Epithelial cell of prostate (primary cell): ENCODE data around the gene RPS6KC1.
"Not testable (repeated sequence)": the region's sequence is repeated elsewhere in the genome, so short reads cannot be mapped to it uniquely, and the experiment has no call there.

ENCODE experiments used
- DNase-seq: peaks from one replicate; pipeline ENCODE4 v3.0.0-alpha.2; 2011; ENCODE audit warnings: low read depth, low spot score
- H3K27ac ChIP-seq: fragments of 450-650 bp; 2 replicates; pipeline ENCODE4 v1.5.1; 2017; ENCODE audit warnings: mild to moderate bottlenecking

The RPS6KC1 gene

DNA sequence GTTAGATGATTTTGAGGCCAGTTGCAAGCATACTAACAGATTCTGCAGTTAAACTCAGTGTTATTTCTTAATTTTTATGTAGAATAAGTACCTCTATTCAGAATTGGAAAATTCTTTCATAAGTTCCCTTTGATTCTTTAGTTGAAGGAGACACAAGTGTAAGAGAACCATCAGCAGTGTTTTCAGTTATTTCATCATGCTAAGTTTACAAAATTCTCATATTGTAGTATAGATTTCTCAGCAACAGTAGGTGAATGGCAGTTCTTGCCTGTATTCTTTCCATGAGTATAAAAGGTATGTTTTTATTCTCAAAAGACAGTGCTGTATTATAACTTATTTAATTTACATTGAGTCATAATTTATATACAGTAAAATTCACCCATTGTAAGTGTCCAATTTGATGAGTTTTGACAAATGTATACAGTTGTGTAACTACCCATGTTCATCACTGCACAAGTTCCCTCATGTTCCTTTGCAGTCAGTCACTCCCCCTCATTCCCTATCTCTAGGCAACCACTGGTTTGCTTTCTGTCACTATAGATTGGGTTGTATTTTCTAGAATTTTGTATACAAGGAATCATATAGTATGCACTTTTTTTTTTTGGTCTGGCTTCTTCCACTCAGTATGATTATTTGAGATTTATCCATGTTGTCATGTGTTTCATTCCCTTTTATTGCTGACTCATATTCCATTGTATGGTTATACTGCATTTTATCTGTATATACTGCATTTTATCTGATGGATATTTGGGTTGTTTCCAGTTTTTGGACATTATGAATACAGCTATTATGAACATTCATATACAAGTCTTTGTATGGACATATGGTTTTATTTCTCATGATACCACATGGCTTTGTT, 3.9 kb downstream of the RPS6KC1 start:
- no peak for DNase-seq
- no peak overlapping the region for H3K27ac ChIP-seq

DNA sequence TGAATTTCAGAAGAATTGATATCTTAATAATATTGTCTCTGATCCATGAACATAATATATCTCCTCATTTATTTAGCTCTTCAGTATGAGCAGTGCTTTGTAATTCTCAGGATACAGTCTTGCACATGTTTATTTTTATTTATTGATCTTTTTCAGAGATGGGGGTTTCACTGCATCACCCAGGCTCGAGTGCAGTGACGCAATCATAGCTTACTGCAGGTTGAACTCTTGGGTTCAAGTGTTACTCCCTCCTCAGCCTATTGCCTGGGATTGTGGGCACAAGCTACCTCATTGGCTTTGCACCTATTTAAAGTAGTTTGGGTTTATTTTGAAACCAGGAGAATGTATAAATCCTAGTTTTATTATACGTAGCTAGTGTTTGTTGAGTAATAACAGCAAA, 4.7 kb downstream of the RPS6KC1 start:
- H3K27ac ChIP-seq: no peak overlapping the region
- no peak for DNase-seq

DNA sequence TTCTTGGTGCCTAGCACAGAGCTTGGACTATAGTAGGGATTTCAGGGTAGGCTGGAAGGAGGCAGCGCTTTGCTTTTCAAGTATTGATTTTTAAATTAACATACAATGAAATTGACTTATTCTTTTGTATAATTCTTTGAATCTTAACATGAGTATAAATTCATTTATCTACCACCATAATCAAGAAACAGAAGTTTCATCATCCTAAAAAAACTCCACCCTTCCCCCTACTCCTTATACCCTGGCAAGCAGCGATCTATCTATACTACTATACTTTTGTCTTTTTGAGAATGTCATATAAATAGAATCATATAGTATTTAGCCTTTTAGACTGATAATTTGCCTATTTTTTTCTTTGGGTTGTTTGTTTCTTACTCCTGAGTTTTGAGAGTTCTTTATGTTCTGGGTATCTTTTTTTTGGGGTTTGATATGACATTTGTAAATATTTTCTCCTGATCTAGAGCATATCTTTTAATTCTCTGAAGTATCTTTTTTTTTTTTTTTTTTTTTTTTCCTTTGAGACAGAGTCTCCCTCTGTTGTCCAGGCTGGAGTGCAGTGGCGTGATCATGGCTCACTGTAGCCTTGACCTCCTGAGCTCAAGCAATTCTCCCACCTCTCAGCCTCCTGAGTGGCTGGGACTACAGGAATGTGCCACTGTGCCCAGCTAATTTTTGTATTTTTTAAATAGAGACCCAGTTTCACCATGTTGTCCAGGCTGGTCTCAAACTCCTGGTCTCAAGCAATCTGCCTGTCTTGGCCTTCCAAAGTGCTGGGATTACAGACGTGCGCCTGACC, 6.4 kb downstream of the RPS6KC1 start:
- H3K27ac ChIP-seq: no peak overlapping the region
- DNase-seq: no peak

DNA sequence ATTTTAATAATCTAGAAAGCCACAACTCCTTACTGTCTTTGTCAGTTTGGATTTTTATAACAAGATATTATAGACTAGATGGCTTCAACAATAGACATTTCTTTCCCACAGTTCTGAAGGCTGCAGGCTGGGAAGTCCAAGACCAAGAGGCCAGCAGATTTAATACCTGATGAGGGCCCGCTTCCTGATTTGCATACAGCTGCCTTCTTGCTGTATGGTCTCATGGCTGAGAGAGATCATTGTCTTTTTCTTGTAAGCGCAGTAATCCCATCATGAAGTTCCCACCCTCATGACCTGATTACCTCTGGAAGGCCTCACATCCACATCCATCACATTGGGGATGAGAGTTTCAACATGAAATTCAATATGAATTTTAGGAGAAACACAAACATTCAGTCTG, 9.8 kb downstream of the RPS6KC1 start:
- no peak overlapping the region for H3K27ac ChIP-seq
- no peak for DNase-seq

DNA sequence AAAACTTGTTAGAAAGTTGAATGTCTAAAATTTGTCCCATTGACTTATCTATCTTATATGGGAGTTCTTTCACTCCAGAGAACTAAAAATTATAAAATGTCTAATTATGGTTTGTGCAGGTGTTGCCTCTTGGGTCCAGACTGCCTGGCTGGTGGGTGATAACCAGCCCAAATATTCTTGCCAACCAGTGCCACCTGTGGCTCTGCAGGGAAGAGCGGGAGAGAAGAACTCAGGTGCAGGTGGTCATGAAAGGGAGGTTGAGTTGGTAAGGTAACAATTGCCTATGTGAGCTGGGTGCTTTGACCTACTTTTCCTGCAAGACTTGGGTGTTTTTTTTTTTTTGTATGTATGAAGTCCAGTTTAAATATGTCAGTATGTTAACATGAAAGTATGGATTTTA, 10.2 kb downstream of the RPS6KC1 start:
- H3K27ac ChIP-seq: no peak overlapping the region
- DNase-seq: no peak

DNA sequence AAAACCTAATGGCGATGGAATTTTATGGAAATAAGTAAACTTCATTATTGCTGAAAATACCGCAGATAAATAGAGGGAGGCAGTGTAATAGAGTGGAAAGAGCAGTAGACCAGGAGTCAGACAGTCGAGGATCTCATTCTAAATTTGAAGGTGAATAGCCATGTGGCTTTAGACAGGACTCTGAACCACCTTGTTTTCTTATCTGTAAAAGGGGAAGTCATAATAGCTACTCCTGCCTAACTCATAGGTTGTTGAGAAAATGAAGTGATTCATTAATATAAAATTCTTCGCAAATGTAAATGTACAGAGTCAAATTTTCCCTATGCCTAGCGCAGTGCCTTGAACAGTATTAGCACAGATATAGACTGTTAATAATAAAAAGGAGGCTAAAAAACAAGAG, 14.8 kb downstream of the RPS6KC1 start:
- H3K27ac ChIP-seq: no peak overlapping the region
- no peak for DNase-seq

DNA sequence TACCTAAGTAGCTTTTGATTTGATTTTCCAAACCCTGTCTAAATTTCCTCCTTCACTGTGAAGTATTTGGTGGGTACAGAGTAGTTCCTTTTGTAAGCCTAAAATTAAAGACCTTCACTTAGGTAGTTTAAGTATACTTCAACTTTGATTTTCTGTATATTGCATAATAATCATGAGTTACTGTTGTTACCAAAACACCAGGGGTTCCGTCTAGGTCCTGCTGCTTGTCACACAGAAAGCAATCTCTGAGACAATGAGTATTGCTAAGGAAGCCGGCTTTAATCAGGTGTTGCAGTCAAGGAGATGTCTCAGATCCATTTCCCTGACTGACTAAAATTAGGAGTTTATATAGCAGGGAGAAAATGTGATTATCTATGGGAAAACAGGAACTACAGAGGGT, 15.3 kb downstream of the RPS6KC1 start:
- no peak for DNase-seq
- H3K27ac ChIP-seq: no peak overlapping the region

DNA sequence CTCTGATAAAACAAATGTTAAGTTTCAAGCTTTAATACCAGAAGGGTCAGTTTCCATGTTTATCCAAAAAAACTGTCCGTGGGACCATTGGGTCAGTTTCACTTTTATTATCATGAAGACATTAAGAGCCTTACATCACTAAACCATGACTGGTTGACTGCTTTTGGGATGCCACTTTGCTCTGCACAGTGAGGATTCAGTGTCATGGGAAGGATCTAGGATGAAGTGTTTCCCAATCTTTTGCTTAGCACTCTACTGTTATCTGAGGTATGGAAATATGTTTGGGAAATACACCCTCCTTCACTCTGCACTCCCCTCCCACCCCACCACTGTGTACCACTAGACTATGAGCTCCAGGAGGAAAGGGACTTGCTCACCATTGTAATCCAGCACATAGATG, 16.3 kb downstream of the RPS6KC1 start:
- H3K27ac ChIP-seq: no peak overlapping the region
- DNase-seq: no peak

DNA sequence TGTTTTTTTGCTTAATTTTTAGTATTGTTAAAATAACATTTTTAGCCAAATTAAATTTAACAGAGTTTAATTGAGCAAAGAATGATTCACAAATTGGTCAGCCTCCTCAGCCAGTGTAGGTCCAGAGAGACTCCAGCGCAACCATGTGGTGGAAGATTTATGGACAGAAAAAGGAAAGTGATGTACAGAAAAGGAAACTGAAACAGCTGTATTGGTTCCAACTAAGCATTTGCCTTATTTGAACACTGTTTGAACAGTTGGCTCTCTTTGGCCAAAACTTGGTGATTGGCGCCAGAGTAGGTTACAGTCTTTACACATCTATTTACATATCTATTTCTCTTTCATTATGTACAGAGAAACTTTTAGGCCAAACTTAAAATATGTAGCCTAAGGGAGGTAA, 19.4 kb downstream of the RPS6KC1 start:
- H3K27ac ChIP-seq: no peak overlapping the region
- no peak for DNase-seq

DNA sequence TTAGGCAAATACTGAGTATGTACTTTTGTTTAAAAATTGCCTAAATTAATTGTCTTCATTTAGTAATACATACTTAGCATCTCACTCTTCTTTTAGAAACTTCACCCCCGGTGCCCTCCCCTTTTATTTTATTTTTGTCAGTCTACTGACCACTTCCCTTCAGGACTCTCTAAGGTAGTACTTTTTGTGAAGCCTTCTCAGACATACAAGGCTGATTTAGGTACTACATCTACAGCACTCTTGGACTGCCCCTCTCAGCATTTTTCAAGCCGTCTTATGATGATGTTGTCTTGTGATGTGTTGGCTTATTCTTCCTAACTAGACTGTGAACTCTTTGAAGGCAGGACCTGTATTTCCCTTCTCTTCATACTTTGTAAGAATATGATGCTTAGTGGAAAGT, 24.7 kb downstream of the RPS6KC1 start:
- DNase-seq: no peak
- H3K27ac ChIP-seq: no peak overlapping the region

DNA sequence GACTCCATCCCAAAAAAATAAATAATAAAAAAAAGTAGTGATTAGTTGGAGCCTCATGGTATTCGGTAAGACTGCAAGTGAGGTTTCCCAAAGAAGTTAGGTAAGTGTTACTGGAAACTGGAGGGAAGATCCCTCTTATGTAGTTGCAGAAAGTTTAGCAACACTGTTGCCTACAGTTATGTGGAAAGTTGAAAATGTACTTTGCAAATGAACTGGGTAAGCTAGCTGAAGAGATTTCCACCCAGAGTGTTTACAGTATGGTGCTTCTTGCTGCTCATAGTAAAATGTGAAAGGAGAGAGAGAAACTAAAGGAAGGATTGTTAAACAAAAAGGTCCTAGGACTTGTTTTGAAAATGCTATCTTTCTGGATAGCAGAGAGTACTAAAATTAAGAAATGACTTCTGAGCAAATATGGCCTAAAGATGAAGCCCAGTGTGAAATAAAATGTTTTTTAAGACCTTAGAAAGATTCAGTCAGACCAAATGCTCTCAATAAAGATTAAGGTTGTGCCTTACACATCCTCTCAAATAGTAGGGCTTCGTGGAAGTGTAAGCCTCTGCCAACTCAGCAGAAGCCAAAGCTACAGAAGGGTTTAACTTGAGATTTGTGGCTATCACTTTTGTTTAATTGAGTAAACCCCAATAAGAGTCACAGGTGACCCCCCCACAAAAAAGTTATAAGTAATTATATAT, 31.5 kb downstream of the RPS6KC1 start:
- no peak for DNase-seq
- no peak overlapping the region for H3K27ac ChIP-seq

DNA sequence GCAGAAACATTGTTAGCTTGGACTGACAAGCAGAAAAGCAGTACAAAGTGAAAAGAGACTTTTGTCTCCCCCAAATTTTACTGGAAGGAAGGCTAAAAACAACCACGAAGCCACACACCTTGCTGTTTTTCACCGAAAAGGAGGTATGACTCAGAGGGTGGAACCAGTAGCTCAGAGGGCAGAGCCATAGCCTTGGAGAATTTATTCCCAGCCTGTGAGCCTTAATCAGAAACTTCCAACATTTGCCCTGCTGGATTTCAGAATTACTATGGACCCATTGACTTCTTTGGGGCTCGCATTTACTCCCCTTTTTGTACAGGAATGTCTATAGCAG, 32.0 kb downstream of the RPS6KC1 start:
- no peak overlapping the region for H3K27ac ChIP-seq
- DNase-seq: no peak

DNA sequence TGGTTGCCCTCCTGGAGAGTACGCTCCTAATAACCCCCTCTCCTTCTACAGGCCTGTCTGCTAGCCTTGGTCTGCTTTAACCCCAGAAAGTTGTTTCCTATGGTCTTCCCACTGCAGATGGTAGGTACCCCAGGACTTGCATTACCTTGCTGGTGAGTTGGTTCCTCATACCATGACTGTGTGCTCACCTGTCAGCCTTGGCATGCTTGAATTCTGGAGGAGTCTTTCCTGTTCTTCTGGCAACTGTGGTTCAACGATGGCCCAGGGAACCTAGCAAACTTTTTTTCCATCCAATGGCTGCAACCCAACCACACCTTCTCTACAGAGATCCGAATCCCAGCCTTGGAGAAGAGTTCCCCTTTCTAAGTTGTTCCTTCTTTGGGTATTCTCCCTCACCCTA, 36.9 kb downstream of the RPS6KC1 start:
- no peak overlapping the region for H3K27ac ChIP-seq
- DNase-seq: no peak

DNA sequence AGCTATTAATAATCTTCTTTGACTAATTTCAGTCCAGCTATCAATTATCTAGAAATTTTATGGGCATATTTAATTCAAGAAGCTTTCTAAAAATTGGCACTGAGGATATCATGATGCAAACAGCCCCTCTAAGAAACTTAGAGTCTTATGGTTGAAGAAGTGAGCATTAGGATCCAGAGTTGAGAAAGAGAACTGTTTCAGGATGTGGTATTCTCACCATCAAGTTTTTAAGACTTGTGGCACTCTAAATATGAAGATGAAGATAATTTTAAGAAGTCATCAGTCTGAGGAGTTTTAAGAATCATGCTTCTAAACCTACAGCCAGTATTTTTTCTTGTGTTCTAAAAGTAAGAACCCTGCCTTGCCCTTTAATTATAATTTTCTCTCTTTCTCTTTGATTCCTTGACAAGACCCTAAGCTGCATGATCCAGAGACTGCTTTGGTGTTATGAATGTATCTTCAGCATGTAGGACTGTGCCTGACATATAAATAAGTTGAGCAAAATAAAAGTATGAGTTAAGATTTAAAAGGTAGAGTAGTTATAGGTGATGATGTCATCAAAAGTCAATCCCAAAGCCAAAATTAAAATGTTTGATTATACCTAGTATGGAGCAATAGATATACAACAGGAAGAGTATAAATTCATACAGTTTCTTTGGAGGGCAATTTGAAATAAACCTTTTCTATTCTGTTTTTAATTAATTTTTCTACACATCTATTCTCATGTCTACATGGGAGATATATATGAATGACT, 39.1 kb downstream of the RPS6KC1 start:
- H3K27ac ChIP-seq: no peak overlapping the region
- no peak for DNase-seq

DNA sequence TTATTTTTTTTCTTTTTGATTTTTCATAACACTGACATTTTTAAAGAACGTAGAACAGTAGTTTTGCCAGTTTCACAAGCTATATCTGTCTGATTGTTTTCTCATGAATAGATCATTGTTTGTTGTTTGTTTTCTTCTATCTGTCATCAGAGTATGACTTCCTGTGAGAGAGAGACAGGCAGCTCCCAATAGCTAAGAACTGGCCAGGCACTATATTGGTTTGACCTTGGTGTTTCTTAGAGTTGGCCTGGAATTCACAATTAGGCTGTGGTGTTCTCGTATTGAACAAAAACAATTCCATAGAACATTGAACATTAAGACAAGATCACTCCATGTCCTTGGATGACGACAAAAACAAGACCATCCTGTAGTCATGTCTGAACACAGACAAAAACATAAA, 43.4 kb downstream of the RPS6KC1 start:
- no peak overlapping the region for H3K27ac ChIP-seq
- no peak for DNase-seq

DNA sequence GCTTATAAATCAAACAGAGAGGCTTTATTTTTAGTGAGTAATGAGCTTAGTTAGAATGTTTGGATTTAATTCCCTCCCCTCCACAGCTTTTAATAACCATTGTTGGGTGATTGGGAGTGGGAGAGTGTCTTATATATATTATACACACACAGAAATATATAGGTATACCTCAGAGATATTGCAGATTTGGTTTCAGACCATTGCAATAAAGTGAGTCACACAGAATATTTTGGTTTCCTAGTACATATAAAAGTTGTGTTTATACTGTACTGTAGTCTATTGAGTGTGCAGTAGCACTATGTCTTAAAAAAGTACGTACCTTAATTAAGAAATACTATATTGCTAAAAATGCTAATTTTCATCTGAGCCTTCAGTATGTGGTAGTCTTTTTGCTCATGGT, 44.4 kb downstream of the RPS6KC1 start:
- H3K27ac ChIP-seq: no peak overlapping the region
- DNase-seq: no peak

DNA sequence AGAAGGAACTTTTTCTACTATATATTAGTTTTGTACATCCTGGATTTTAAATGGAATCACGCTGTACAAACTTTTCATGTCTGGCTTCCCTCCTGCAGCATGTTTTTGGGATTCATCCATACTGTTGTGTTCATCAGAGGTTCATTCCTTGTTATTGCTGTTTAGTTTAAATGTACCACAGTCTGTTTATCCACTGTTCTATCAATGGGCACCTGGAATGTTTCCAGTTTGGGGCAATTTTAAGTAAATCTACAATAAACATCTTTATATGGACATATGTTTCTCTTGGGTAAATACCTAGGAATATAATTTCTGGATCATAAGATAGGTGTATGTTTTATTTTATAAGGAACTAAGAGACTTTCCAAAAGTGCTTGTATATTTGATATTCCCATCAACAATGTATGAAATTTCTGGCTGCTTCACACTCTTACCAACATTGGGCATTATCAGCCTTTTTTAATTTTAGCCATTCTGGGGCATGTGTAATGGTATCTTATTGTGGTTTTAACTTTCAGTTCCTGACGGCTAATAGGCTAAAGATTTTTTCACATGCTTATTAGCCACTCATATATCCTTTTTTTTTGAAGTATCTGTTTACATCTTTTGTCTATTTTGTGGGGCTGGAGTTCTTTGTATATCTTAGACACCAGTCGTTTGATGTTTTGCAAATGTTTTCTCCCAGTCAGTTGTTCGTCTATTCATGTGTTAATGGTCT, 48.8 kb downstream of the RPS6KC1 start:
- no peak for DNase-seq
- no peak overlapping the region for H3K27ac ChIP-seq

DNA sequence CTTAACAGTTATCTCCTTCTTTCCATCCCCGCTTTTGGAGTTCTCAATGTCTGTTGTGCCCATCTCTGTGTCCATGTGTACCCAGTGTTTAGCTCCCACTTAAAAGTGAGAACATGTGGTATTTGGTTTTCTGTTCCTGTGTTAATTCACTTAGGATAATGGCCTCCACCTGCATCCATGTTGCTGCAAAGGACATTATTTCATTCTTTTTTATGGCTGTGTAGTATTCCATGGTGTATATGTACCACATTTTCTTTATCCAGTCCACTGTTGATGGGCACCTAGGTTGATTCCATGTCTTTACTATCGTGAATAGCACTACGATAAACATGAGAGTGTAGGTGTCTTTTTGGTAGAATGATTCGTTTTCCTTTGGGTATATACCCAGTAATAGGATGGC, 49.5 kb downstream of the RPS6KC1 start:
- not testable (repeated sequence) for H3K27ac ChIP-seq, DNase-seq

DNA sequence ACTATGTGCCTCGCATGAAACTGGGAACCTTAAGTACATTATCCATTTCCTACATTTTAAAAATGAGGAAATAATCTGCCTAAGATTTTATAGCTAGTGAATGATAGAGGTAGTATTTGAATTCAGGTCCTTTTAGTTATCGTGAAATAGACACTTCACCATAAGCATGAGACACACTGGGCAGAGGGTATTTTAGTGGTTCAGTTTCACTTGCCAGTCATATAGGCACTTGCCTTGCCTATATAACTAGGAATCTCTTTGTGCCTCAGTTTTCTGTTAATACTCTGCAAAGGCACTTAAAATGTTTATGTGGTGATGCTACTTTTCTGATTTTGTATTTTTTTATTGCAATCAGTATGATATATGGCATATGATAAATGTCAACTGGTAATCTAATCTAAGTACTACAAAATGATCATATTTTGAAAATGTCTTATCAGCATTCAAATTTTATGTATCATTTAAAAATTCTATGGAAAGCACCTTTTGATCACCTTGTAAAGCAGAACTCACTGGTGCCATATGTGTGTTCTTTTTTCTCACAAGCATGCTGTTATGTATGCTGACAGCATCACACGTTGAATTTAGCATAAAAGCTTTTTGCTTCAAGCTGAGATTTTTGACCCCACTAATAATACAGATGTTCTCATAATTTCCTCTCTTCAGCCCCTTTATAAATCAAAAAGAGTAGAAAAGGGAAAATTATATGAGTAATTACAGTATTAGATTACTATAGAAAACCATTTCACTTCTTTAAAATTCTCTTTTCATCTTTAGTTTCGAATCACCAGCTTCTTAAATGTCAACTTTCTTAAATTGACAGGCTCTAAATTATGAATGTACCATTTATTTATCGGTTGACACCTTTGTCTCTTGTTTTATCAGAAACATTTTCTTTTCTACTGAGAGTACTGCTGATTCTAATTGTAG, 52.6 kb downstream of the RPS6KC1 start:
- no peak overlapping the region for H3K27ac ChIP-seq
- no peak for DNase-seq
